GM12865 (cell line): ENCODE results near the gene PGC.

Source experiments
- DNase-seq: peaks from one replicate; pipeline ENCODE4 v3.0.0; 2010; ENCODE audit warnings: low read depth
- H3K4me3 ChIP-seq: 2 replicates; pipeline ENCODE4 v1.5.1; 2011; ENCODE audit warnings: mild to moderate bottlenecking, low read depth, low read length, control low read depth
- CTCF ChIP-seq: IDR thresholded peaks from 2 replicates; pipeline ENCODE4 v1.5.1; 2011; ENCODE audit warnings: low read length, control low read depth, low read depth, inconsistent platforms; ENCODE audit not compliant: insufficient read depth; ENCODE audit errors: missing control alignments

The PGC gene

GRCh38 chr6:41692730-41693129 lies 54.5 kb downstream of the PGC start:
- no peak for TF ChIP-seq CTCF
- no peak for DNase-seq
- H3K4me3 ChIP-seq: no peak overlapping the region

GRCh38 chr6:41692080-41692675 lies 55.0 kb downstream of the PGC start:
- no peak for TF ChIP-seq CTCF
- DNase-seq: no peak
- no peak overlapping the region for H3K4me3 ChIP-seq

GRCh38 chr6:41691426-41692079 lies 55.6 kb downstream of the PGC start:
- no peak for TF ChIP-seq CTCF
- DNase-seq: no peak
- no peak overlapping the region for H3K4me3 ChIP-seq

GRCh38 chr6:41690541-41691330 lies 56.5 kb downstream of the PGC start:
- DNase-seq: no peak
- no peak overlapping the region for H3K4me3 ChIP-seq
- TF ChIP-seq CTCF: no peak

GRCh38 chr6:41689171-41690008 lies 57.8 kb downstream of the PGC start:
- DNase-seq: no peak
- TF ChIP-seq CTCF: no peak
- no peak overlapping the region for H3K4me3 ChIP-seq

- no peak for TF ChIP-seq CTCF
- DNase-seq: no peak
- no peak overlapping the region for H3K4me3 ChIP-seq
These were observed 58.8 kb downstream of the PGC start for GRCh38 chr6:41688256-41688965.
